Endometrial microvascular endothelial cells (primary cell): Measurements from ENCODE around the gene CIAPIN1. TPM values are rescaled to one million over a fixed set of nuclear protein-coding genes. Genes with fewer than 3 reads are reported as not detected.

Experiments
- in situ Hi-C: cut with HindIII; loops from 2 replicates; pipeline ENCODE4 v1.10.0; 2017; ENCODE audit warnings: low sequenced_read_pairs, low pct_unique_long_range_greater_than_20kb; ENCODE audit errors: inconsistent ontology term
- total RNA-seq: library from RNA; depleted of rRNA; stranded (reverse); fragments of >200 nt; gene quantifications from one replicate; pipeline ENCODE4 v1.2.3, GENCODE V29; 2015; ENCODE audit errors: inconsistent ontology term

Gene CIAPIN1
- total RNA-seq, 1 donor from 2014 or later: 87.3 TPM

DNA sequence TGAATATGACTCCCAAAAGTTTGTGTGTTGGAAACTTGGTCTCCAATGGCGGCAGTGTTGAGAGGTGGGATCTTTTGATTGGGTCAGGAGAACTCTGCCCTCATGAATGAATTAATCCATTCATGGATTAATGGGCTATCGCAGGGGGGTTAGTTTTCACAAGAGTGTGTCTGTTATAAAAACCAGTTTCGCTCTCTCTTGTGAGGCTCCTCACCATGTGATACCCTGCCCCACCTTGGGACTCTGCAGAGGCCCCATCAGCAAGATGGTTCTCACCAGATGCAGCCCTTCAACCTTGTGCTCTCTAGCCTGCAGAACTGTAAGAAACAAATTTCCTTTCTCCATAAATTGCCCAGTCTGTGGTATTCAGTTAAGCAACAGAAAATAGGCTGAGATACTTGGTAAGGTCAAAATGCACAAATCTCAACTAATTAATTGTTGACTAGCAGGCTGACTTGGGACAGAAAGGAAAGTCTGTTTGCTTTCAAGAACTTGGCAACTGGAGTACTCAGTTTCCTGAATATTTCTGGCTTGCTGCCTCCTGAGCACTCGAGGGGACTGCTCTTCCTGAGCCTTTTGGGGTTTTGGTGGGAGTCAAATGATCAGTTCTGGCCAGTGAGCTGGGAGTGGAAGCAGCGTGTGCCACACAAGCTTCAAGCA is 56.4 kb downstream of the CIAPIN1 start:
- in situ Hi-C loops: no loop called here

DNA sequence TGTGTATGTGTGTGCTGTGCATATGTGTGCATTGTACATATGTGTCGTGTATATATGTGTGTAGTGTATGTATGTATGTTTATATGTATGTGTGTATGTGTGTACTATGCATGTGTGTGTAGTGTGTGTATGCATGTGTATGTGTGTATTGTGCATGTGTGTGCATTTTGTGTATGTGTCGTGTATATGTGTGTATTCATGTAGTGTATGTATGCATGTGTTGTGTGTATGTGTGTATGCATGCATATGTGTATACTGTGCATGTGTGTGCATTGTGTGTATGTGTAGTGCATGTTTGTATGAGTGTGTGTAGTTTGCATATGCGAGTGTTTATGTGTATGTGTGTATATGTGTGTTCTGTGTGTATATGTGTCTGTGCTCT is 58.1 kb downstream of the CIAPIN1 start:
- in situ Hi-C loops: no loop called here

DNA sequence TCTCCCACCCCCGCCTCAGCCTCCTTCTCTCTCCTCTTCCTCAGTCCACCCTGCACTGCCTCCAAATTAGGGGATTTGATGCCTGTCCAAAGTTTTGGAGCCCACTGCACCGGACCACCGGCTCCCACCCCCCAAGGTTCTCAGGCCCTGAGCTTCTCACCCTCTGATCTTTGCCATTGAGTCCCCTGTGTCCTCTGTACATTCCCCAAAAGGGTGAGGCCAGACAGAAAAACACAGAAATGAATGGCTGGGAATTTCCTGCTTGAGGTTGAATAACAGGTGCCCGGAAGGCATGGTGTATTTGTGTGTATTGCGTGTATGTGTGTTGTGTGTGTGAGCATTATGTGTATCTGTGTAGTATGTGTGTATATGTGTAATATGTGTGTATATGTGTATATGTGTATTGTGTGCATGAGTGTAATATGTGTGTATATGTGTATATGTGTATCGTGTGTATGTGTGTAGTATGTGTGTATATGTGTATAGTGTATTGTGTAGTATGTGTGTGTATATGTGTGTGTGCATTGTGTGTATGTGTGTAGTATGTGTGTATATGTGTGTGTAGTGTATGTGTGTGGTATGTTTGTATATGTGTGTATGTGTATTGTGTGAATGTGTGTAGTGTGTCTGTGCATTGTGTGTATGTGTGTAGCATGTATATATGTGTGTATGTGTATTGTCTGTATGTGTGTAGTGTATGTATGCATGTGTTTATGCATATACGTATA is 58.7 kb downstream of the CIAPIN1 start:
- in situ Hi-C loops: no loop called here

DNA sequence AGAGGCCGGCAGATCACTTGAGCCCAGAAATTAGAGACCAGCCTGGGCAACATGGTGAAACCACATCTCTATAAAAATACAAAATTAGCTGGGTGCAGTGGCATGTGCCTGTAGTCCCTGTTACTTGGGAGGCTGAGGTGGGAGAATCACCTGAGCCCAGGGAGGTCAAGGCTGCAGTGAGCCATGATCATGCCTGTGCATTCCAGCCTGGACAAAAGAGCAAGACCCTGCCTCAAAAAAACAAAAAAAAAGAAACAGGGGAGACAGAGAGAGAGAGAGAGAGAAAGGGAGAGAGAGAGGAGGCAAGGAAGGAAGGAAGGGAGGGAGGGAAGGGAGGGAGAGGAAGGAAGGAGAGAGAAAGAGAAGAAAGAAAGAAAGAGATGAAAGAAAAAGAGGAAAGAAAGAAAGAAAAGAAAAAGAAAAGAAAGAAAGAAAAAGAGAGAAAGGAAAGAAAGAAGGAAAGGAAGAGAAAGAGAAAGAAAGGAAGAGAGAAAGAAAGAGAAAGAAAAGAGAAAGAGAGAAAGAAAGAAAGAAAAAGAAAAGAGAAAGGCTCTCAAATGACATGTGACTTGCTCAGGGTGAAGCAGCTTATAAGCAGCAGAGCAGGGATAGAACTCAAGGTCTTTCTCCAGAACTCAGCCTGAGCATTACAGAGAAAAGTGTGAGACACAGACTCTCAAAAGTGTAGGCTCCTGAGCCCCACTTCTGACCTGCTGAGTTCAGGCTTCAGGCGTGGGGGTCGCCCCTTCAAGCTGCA is 59.4 kb downstream of the CIAPIN1 start:
- in situ Hi-C loops: no loop called here

DNA sequence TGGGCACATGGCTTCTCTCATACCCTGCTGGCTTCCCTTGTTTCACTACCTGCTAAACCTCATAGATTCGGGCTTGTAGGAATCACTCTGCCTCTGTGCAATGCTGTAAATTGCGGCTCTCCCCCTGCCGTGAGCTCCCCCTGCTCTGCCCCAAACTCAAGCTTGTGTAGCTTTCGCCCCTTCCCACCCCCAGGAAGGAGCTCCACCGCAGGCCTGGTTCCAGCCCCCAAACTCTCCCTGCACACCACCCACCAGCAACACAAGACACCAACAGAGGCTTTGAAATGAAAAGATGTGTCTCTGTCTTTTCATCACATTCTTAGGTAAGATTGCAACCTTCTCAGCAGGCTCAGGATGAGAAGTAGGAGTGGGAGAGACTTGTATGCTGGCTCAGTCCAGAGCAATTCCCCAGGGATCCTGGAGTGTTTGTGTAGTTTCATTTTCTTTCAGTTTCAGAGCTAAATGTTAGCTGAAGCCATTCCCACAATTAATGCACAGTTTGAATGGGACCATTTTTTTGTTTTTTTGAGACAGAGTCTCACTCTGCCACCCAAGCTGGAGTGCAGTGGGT is 60.7 kb downstream of the CIAPIN1 start:
- in situ Hi-C loops: no loop called here

DNA sequence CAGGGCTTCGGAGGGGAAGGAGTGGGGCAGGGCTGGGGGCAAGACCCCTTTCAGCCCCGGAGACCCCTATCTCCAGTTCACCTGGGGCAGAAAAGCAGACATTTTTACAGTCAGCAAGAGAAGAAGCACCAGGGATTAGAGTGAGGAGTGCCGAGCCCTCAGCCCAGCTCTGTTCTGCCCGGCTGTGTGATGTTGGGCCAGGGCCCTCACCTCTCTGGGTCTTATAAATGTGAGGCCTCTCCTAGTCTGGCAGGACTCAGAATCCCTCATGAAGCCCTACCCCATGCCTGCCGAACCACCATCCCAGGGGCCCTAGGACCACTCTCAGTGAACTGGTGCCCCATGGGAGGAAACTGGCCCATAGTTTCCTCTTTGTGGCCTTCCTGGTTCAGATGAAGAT is 62.1 kb downstream of the CIAPIN1 start:
- in situ Hi-C loops: no loop called here

DNA sequence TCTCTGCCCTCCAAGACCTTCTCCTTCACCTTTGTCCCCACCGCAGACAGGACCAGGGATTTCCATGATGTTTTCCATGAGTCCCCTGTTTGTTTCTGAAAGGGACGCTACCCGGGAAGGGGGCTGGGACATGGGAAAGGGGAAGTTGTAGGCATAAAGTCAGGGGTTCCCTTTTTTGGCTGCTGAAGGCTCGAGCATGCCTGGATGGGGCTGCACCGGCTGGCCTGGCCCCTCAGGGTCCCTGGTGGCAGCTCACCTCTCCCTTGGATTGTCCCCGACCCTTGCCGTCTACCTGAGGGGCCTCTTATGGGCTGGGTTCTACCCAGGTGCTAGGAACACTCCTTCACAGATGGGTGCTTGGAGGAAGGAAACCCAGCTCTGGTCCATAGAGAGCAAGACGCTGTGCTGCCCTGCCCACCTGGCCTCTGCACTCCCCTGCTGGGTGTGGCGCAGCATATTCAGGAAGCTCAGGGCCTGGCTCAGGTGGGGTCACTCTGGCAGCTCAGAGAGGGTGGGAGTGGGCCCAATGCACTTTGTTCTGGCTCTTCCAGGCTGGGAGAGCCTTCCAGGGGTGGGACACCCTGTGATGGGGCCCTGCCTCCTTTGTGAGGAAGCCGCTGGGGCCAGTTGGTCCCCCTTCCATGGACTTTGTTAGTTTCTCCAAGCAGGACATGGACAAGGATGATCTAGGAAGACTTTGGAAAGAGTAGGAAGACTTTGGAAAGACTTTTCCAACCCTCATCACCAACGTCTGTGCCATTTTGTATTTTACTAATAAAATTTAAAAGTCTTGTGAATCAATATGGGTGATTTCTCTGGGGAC is 62.7 kb downstream of the CIAPIN1 start:
- in situ Hi-C loops: no loop called here

DNA sequence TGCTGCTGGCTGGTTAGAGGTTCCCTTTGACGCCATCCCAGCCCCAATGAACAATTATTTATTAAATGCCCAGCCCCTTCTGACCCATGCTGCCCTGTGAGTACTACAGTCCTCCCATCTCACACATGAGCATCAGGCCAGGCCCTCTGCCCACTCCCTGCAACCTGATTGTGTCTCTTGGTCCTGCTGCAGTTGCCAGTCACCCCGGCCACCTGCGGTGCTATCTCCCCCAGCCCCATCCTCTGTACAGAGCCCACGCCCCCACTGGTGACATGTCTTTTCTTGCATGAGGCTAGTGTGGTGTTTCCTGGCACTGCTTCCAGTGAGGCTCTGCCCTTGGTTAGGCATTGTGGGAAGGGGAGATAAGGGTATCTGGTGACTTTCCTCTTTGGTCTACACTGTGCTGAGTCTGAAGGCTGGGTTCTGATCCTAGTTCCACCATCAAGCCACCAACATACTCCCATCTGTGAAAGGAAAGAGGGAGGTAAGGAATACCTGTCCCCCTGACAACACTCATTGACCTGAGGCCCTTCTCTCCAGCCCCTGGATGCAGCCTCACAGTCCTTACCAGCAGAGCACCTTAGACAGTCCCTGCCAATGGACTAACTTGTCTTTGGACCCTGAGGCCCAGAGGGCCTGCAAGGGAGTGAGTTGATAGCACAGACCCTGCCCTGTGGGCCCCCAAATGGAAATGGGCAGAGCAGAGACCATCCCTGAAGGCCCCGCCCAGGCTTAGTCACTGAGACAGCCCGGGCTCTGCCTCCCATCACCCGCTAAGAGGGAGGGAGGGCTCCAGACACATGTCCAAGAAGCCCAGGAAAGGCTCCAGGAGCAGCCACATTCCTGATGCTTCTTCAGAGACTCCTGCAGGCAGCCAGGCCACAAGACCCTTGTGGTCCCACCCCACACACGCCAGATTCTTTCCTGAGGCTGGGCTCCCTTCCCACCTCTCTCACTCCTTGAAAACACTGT is 63.6 kb downstream of the CIAPIN1 start:
- in situ Hi-C loops: no loop called here

DNA sequence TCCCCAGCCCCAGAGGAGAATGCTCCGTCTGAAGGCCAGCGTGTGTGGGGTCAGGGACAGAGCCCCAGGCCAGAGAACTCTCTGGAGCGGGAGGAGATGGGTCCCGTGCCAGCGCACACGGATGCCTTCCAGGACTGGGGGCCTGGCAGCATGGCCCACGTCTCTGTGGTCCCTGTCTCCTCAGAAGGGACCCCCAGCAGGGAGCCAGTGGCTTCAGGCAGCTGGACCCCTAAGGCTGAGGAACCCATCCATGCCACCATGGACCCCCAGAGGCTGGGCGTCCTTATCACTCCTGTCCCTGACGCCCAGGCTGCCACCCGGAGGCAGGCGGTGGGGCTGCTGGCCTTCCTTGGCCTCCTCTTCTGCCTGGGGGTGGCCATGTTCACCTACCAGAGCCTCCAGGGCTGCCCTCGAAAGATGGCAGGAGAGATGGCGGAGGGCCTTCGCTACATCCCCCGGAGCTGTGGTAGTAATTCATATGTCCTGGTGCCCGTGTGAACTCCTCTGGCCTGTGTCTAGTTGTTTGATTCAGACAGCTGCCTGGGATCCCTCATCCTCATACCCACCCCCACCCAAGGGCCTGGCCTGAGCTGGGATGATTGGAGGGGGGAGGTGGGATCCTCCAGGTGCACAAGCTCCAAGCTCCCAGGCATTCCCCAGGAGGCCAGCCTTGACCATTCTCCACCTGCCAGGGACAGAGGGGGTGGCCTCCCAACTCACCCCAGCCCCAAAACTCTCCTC is 64.5 kb downstream of the CIAPIN1 start:
- in situ Hi-C loops: no loop called here

DNA sequence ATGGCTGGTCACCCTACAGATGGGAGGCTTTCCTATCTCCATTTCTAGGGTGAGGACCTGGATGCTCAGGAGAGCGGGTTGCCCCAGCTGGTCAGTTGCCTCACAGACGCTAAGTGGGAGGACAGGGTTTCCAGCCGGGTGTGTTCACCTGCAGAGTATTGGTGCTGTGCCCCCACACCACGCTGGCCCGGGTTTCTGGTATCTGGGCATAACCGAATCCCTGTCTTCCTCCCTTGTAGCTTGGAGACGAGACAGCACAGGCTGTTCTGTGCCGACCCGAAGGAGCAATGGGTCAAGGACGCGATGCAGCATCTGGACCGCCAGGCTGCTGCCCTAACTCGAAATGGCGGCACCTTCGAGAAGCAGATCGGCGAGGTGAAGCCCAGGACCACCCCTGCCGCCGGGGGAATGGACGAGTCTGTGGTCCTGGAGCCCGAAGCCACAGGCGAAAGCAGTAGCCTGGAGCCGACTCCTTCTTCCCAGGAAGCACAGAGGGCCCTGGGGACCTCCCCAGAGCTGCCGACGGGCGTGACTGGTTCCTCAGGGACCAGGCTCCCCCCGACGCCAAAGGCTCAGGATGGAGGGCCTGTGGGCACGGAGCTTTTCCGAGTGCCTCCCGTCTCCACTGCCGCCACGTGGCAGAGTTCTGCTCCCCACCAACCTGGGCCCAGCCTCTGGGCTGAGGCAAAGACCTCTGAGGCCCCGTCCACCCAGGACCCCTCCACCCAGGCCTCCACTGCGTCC is 65.2 kb downstream of the CIAPIN1 start:
- in situ Hi-C loops: no loop called here

DNA sequence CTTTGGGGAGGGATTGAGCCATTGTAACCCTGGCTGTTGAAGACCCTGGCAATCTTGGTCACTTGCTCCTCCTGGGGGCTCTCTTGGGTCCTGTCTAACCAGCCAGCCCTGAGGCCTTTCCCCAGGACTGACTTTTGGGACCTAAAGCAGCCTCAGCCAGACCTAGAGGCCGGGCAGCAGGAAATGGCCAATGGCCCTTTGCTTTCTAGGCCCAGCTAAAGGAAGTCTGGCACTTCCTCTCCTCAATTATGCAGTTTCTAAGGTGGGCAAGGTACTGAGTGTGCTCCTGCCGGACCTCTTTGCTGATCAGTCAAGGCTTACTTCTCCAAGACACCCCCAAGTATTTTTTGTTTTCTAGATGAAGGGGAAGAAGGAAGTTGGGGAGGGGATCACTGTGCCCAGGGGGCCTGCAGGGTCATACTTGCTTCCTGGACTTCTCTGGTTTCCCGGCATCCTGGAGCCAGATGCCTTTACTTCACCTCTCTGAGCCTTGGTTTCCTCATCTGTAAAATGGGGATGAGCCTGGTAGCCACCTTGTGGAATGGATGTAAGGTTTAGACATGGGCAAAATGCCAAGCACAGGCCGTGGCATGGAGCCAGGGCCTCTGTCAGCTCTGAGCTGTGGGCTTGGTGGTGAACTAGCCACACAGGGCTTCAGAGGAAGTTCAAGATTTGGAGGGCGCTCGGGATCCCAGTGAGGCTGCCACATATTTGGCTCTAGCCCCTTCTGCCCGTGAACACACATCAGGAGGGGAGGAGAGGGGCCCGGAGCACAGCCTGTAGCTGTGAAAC is 66.3 kb downstream of the CIAPIN1 start:
- in situ Hi-C loops: no loop called here

DNA sequence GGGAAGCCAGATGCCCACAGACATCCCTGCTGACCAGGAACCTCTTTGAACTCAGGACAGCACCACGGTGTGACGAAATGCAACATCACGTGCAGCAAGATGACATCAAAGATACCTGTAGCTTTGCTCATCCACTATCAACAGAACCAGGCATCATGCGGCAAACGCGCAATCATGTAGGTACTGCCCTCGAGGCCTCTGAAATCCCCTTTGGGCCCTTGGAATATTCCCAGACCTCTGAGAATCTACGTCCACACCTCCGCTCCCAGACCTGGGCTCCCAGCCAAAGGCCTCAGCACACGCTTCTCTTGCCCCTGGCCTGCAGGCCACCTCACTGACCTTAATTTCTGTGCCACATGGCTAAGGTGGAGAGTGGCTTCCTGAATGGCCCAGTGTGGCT is 67.6 kb downstream of the CIAPIN1 start:
- in situ Hi-C loops: no loop called here
